K562 (cell line): ENCODE measurements around the gene LYRM1. TPM values are rescaled to one million over a fixed set of nuclear protein-coding genes. Genes with fewer than 3 reads are reported as not detected.

Experiments used
- ATAC-seq: fragments of 200-7000 bp; cut with Tn5 transposase; 3 replicates; pipeline ENCODE4 v1.9.1; 2020; ENCODE audit warnings: moderate library complexity
- BruUV-seq: library from RNA; stranded (reverse); fragments of 400-500 nt; replicated peaks from 2 replicates; lab custom pipeline; 2021; lab: Mats Ljungman, UMichigan
- CTCF ChIA-PET: fragments of 300-600 bp; formaldehyde crosslinking; extraction: SDS; loops from one replicate; lab custom pipeline; 2021; ENCODE audit warnings: low intra/inter-chr PET ratio; lab: Yijun Ruan, JAX
- POLR2A ChIA-PET: fragments of 300-600, 350-650 bp; sonication (Branson Sonifier 250); formaldehyde crosslinking; extraction: SDS; loops from one replicate; lab custom pipeline; 2021; ENCODE audit warnings: antibody characterized with exemption, inconsistent platforms; lab: Yijun Ruan, JAX
- DNase-seq, 4 experiments: peaks; one replicate each; pipeline versions ENCODE4 v3.0.0 to v3.0.0-alpha.2; 2011 to 2018; ENCODE audit warnings: low spot score in 3 of 4, mixed read lengths in 3 of 4; ENCODE audit errors: extremely low read depth in 1 of 4
- FAIRE-seq: peaks from 2 replicates; lab custom pipeline; 2011; peaks lifted over from hg19 to GRCh38; lab: Jason Lieb, UNC
- H2AFZ ChIP-seq: 2 replicates; pipeline ENCODE4 v1.6.0; 2011; ENCODE audit warnings: low read depth, low read length, control low read depth, inconsistent platforms
- H3K27ac ChIP-seq: fragments of 200-600 bp; 3 replicates; pipeline ENCODE4 v1.8.0; 2011; ENCODE audit warnings: low read depth, mild to moderate bottlenecking, control low read depth, inconsistent platforms, low read length, moderate library complexity, mixed read lengths; ENCODE audit errors: extremely low read depth
- H3K27me3 ChIP-seq, 2 experiments: fragments of 300-600 bp in 1 of 2; 2 replicates in 1 of 2; 3 replicates in 1 of 2; pipeline versions ENCODE4 v1.6.0 to v1.8.0; 2011; ENCODE audit warnings: inconsistent platforms in 2 of 2, low read length in 2 of 2, mild to moderate bottlenecking in 1 of 2, mixed read lengths in 1 of 2, moderate library complexity in 1 of 2; ENCODE audit not compliant: control insufficient read depth in 2 of 2, insufficient read depth in 2 of 2
- H3K36me3 ChIP-seq: fragments of 300-600 bp; 3 replicates; pipeline ENCODE4 v1.8.0; 2011; ENCODE audit warnings: mild to moderate bottlenecking, low read length, inconsistent platforms; ENCODE audit not compliant: control insufficient read depth, insufficient read depth
- H3K4me1 ChIP-seq, 2 experiments: fragments of 200-600 bp in 1 of 2; replicated peaks in 1 of 2; 2 replicates in 1 of 2; 3 replicates in 1 of 2; pipeline versions ENCODE4 v1.5.1 to v1.8.0; 2011; ENCODE audit warnings: inconsistent platforms in 2 of 2, low read length in 2 of 2, mild to moderate bottlenecking in 1 of 2, mixed read lengths in 1 of 2, moderate library complexity in 1 of 2; ENCODE audit not compliant: control insufficient read depth in 2 of 2, insufficient read depth in 2 of 2
- H3K4me2 ChIP-seq: 2 replicates; pipeline ENCODE4 v1.6.1; 2011; ENCODE audit warnings: low read length, control low read depth, inconsistent platforms, mixed read lengths; ENCODE audit not compliant: insufficient read depth
- H3K4me3 ChIP-seq: fragments of 200-600 bp; sonication (generic), shearing (Covaris generic); 2 replicates; pipeline ENCODE4 v1.5.1; 2016; ENCODE audit warnings: control low read depth, inconsistent platforms
- H3K79me2 ChIP-seq: fragments of 200-600 bp; 3 replicates; pipeline ENCODE4 v1.8.0; 2011; ENCODE audit warnings: low read length, inconsistent platforms; ENCODE audit not compliant: control insufficient read depth, insufficient read depth
- H3K9ac ChIP-seq, 2 experiments: 2 replicates each; pipeline versions ENCODE4 v1.6.0 to v1.6.1; 2011; ENCODE audit warnings: low read depth in 2 of 2, low read length in 2 of 2, control low read depth in 1 of 2, inconsistent platforms in 1 of 2, mild to moderate bottlenecking in 1 of 2, mixed read lengths in 1 of 2; ENCODE audit not compliant: insufficient read depth in 1 of 2
- H3K9me1 ChIP-seq: one replicate; pipeline ENCODE4 v1.6.0; 2011; ENCODE audit warnings: inconsistent platforms, mild to moderate bottlenecking, low read length, moderate library complexity; ENCODE audit not compliant: control insufficient read depth, insufficient read depth
- H3K9me3 ChIP-seq: replicated peaks from 2 replicates; pipeline ENCODE4 v1.5.1; 2011; ENCODE audit warnings: low read depth, low read length, inconsistent platforms; ENCODE audit not compliant: control insufficient read depth, insufficient read depth
- H4K20me1 ChIP-seq: replicated peaks from 2 replicates; pipeline ENCODE4 v1.6.1; 2011; ENCODE audit warnings: low read length, inconsistent platforms, mixed read lengths; ENCODE audit not compliant: control insufficient read depth, insufficient read depth
- CSDE1 ChIP-seq, 2 experiments: fragments of 450-650 bp; IDR thresholded peaks; 2 replicates each; pipeline ENCODE4 v1.6.1; 2016; ENCODE audit warnings: mild to moderate bottlenecking in 1 of 2
- HOXB6 ChIP-seq: fragments of 250-450 bp; sonication (Bioruptor Pico); IDR thresholded peaks from 2 replicates; pipeline ENCODE4 v1.5.1; 2022; ENCODE audit warnings: mild to moderate bottlenecking, borderline replicate concordance
- JUND ChIP-seq, 2 experiments: IDR thresholded peaks; 2 replicates in 1 of 2; 3 replicates in 1 of 2; pipeline ENCODE4 v1.6.1; 2011; ENCODE audit warnings: borderline replicate concordance in 2 of 2, low read depth in 2 of 2, low read length in 2 of 2, improper control_type of control experiment in 1 of 2, missing biosample characterization in 1 of 2, missing genetic modification characterization in 1 of 2, missing genetic modification reagents in 1 of 2
- KDM4B ChIP-seq, 2 experiments: fragments of 450-650 bp in 1 of 2; sonication (generic) in 1 of 2; IDR thresholded peaks; 2 replicates each; pipeline ENCODE4 v1.6.1; 2016 to 2017; ENCODE audit warnings: borderline replicate concordance in 2 of 2, antibody characterized with exemption in 1 of 2, low read depth in 1 of 2, mild to moderate bottlenecking in 1 of 2
- MYNN ChIP-seq, 2 experiments: sonication (generic); formaldehyde crosslinking in 1 of 2; IDR thresholded peaks; 2 replicates each; pipeline versions ENCODE4 v1.5.0 to v1.6.1; 2016 to 2020; ENCODE audit warnings: antibody characterized with exemption in 1 of 2, missing genetic modification reagents in 1 of 2
- NCOA6 ChIP-seq: fragments of 450-650 bp; IDR thresholded peaks from 2 replicates; pipeline ENCODE4 v1.6.1; 2017; ENCODE audit warnings: mild to moderate bottlenecking
- NELFE ChIP-seq: IDR thresholded peaks from 2 replicates; pipeline ENCODE4 v1.6.1; 2011; ENCODE audit warnings: mild to moderate bottlenecking; ENCODE audit not compliant: insufficient read depth, insufficient read length
- PHF8 ChIP-seq: fragments of 200-600 bp; sonication (generic); IDR thresholded peaks from 2 replicates; pipeline ENCODE4 v1.6.1; 2012; ENCODE audit warnings: mixed run types, mild to moderate bottlenecking, inconsistent platforms, low read length, moderate library complexity, borderline replicate concordance
- POLR2AphosphoS5 ChIP-seq: IDR thresholded peaks from 2 replicates; pipeline ENCODE4 v1.6.1; 2011; ENCODE audit warnings: mild to moderate bottlenecking, low read depth, low read length, moderate library complexity; ENCODE audit not compliant: control insufficient read depth, insufficient read depth
- SLC30A9 ChIP-seq: fragments of 250-450 bp; sonication (Bioruptor Pico); IDR thresholded peaks from 2 replicates; pipeline ENCODE4 v1.8.0; 2022; ENCODE audit warnings: mild to moderate bottlenecking, moderate library complexity
- SMARCA4 ChIP-seq: fragments of 450-650 bp; IDR thresholded peaks from 2 replicates; pipeline ENCODE4 v1.6.1; 2016
- ZC3H11A ChIP-seq: IDR thresholded peaks from 2 replicates; pipeline ENCODE4 v1.6.1; 2012; ENCODE audit warnings: low read depth, low read length, improper control_type of control experiment
- ZNF133 ChIP-seq: fragments of 250-450 bp; sonication (Bioruptor Pico); IDR thresholded peaks from 2 replicates; pipeline ENCODE4 v1.4.0; 2020; ENCODE audit warnings: mild to moderate bottlenecking
- ZNF384 ChIP-seq: IDR thresholded peaks from 2 replicates; pipeline ENCODE4 v1.6.1; 2012; ENCODE audit warnings: low read depth, low read length, improper control_type of control experiment
- WGBS: fragments of 100-300 bp; shearing (Covaris generic); methylation state at CpG from one replicate; pipeline ENCODE4 v1.1.6; 2016; ENCODE audit warnings: low coverage, mixed read lengths; ENCODE audit not compliant: insufficient coverage; ENCODE audit errors: missing lambda C conversion rate; 5-methylcytosine and 5-hydroxymethylcytosine counted together
- in situ Hi-C: fragments of 300-500 bp; cut with MboI; formaldehyde crosslinking; loops from 4 replicates; pipeline ENCODE4 v1.15.0; 2018; ENCODE audit warnings: inconsistent platforms, mixed read lengths
- intact Hi-C: fragments of 100-400 bp; cut with micrococcal nuclease; formaldehyde crosslinking; loops from 2 replicates; pipeline ENCODE4 v1.14.2; 2022
- polyA plus RNA-seq, 8 experiments: library from polyadenylated mRNA; depleted of rRNA in 4 of 8; stranded (reverse) in 5 of 8; unstranded in 3 of 8; fragments of >200 nt; fragmentation: Nextera tagmentation in 2 of 8; fragmentation: Illumina TruSeq in 1 of 8; extraction: Ambion mirVana in 2 of 8; extraction: Trizol in 1 of 8; gene quantifications; 2 replicates each; pipeline versions ENCODE4 v1.2.1 to v1.2.3, GENCODE V29; 2011 to 2014; ENCODE audit warnings: inconsistent platforms in 1 of 8, missing spikeins in 1 of 8
- total RNA-seq, 7 experiments: library from RNA; depleted of rRNA in 6 of 7; stranded (reverse); fragments of >200 nt in 6 of 7; fragmentation: Illumina TruSeq in 2 of 7; extraction: Trizol in 2 of 7; gene quantifications; 2 replicates each; pipeline versions ENCODE4 v1.2.1 to v1.2.3, GENCODE V29; 2011 to 2021; ENCODE audit warnings: low replicate concordance in 1 of 7
- TF ChIP-seq, protein P1 (sequence below): IDR thresholded peaks from 3 replicates; pipeline ENCODE4 v1.6.1; 2011; ENCODE audit warnings: borderline replicate concordance, mild to moderate bottlenecking, moderate library complexity; ENCODE audit not compliant: insufficient read length; ENCODE audit errors: extremely low read depth
- TF ChIP-seq, protein P2 (sequence below), 2 experiments: fragments of 200-800 bp in 1 of 2; sonication (Bioruptor generic) in 1 of 2; sonication (generic) in 1 of 2; formaldehyde crosslinking in 1 of 2; IDR thresholded peaks in 1 of 2; conservative IDR thresholded peaks in 1 of 2; 2 replicates each; pipeline versions ENCODE4 v1.5.0 to v1.6.1; 2016 to 2020; ENCODE audit warnings: missing compliant biosample characterization in 1 of 2, missing genetic modification characterization in 1 of 2, missing genetic modification reagents in 1 of 2
- TF ChIP-seq, protein P3 (sequence below): fragments of 450-650 bp; formaldehyde crosslinking; IDR thresholded peaks from 2 replicates; pipeline ENCODE4 v1.4.0; 2020; ENCODE audit warnings: mild to moderate bottlenecking, moderate library complexity

The LYRM1 gene
- total and polyA plus RNA-seq, 9 of the 15 experiments (the other 6 are each of a cell fraction or from before 2014, with no cell fraction given) = 17.5 to 44.1 (median 32.7) TPM

DNA sequence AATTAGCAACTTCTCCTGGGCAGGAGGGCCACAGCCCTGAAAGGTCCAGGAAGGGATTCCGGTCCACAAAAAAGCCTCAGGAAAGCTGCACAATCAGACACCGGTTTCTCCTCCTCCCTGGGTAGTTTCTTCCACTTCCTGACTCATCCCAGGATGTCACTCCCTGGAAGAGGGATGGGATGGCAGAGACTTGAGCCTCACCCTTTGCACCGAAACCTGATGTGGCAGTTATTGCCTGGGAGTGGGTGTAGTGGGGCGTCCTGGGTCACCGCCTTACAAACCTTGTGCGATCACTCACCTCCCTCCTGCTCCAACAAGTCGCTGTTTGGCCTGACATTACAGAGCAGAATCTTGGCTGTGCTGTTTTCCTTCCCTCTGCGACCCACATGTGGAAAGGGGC, 70.8 kb downstream of the LYRM1 start:
- intact Hi-C loops = no loop called here
- 44% methylated on average over 8 of the region's 8 CpGs for WGBS
- FAIRE-seq (no peak), ATAC-seq (no peak), DNase-seq (no peak)
- Histone ChIP-seq H2AFZ (no peak overlapping the region), H3K4me3 (no peak overlapping the region), H3K36me3 (no peaks in the 10 kb centered on the region), H4K20me1 (no peaks in the 10 kb centered on the region), H3K79me2 (no peaks in the 10 kb centered on the region), H3K4me1 (no peaks in the 10 kb centered on the region; a peak in 1 of 5 replicates), H3K9ac (no peak overlapping the region), H3K27me3 (peaks cover 23 to 54% of the 10 kb centered on the region in 2 experiments), H3K9me3 (no peaks in the 10 kb centered on the region; the same call in 1 of the 2 replicates), H3K9me1 (no peaks in the 10 kb centered on the region), H3K4me2 (no peak overlapping the region), H3K27ac (no peak overlapping the region)
- in situ Hi-C loops = no loop called here
- POLR2A ChIA-PET = no interaction called here
- no TSS peak for BruUV-seq
- CTCF ChIA-PET = no interaction called here
- TF ChIP-seq, protein P1, sequence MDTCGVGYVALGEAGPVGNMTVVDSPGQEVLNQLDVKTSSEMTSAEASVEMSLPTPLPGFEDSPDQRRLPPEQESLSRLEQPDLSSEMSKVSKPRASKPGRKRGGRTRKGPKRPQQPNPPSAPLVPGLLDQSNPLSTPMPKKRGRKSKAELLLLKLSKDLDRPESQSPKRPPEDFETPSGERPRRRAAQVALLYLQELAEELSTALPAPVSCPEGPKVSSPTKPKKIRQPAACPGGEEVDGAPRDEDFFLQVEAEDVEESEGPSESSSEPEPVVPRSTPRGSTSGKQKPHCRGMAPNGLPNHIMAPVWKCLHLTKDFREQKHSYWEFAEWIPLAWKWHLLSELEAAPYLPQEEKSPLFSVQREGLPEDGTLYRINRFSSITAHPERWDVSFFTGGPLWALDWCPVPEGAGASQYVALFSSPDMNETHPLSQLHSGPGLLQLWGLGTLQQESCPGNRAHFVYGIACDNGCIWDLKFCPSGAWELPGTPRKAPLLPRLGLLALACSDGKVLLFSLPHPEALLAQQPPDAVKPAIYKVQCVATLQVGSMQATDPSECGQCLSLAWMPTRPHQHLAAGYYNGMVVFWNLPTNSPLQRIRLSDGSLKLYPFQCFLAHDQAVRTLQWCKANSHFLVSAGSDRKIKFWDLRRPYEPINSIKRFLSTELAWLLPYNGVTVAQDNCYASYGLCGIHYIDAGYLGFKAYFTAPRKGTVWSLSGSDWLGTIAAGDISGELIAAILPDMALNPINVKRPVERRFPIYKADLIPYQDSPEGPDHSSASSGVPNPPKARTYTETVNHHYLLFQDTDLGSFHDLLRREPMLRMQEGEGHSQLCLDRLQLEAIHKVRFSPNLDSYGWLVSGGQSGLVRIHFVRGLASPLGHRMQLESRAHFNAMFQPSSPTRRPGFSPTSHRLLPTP = no peak
- no peak for TF ChIP-seq ZC3H11A
- TF ChIP-seq JUND (IDR thresholded peaks at IDR 0.05; ENCODE audit: borderline replicate concordance, low read depth, low read length) = no peak
- TF ChIP-seq JUND (tag; IDR thresholded peaks at IDR 0.05; ENCODE audit: borderline replicate concordance, low read depth, low read length) = no peak
- no peak for TF ChIP-seq HOXB6 (CRISPR knock-in tag)
- TF ChIP-seq KDM4B (IDR thresholded peaks at IDR 0.05; ENCODE audit: borderline replicate concordance in 2 of 2, low read depth in 1 of 2) = no peak
- TF ChIP-seq, protein P2, sequence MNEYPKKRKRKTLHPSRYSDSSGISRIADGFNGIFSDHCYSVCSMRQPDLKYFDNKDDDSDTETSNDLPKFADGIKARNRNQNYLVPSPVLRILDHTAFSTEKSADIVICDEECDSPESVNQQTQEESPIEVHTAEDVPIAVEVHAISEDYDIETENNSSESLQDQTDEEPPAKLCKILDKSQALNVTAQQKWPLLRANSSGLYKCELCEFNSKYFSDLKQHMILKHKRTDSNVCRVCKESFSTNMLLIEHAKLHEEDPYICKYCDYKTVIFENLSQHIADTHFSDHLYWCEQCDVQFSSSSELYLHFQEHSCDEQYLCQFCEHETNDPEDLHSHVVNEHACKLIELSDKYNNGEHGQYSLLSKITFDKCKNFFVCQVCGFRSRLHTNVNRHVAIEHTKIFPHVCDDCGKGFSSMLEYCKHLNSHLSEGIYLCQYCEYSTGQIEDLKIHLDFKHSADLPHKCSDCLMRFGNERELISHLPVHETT (CRISPR knock-in tag; conservative IDR thresholded peaks at IDR 0.05 in 1 of 2, IDR thresholded peaks at IDR 0.05 in 1 of 2) = no peak
- no peak for TF ChIP-seq POLR2AphosphoS5
- no peak for TF ChIP-seq MYNN (IDR thresholded peaks at IDR 0.05)
- TF ChIP-seq MYNN (CRISPR knock-in tag; IDR thresholded peaks at IDR 0.05) = no peak
- no peak for TF ChIP-seq CSDE1 (IDR thresholded peaks at IDR 0.05)
- no peak for TF ChIP-seq SLC30A9
- TF ChIP-seq NELFE = no peak
- TF ChIP-seq SMARCA4 = no peak
- TF ChIP-seq, protein P3, sequence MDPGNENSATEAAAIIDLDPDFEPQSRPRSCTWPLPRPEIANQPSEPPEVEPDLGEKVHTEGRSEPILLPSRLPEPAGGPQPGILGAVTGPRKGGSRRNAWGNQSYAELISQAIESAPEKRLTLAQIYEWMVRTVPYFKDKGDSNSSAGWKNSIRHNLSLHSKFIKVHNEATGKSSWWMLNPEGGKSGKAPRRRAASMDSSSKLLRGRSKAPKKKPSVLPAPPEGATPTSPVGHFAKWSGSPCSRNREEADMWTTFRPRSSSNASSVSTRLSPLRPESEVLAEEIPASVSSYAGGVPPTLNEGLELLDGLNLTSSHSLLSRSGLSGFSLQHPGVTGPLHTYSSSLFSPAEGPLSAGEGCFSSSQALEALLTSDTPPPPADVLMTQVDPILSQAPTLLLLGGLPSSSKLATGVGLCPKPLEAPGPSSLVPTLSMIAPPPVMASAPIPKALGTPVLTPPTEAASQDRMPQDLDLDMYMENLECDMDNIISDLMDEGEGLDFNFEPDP (CRISPR knock-in tag) = no peak
- TF ChIP-seq ZNF133 (CRISPR knock-in tag) = no peak
- no peak for TF ChIP-seq PHF8
- no peak for TF ChIP-seq NCOA6
- TF ChIP-seq ZNF384 = no peak
